Liver (tissue), 9 donors: ENCODE measurements around the gene COG2. TPM values are rescaled to one million over a fixed set of nuclear protein-coding genes. Genes with fewer than 3 reads are reported as not detected.
A peak's percentile ranks its signal among the peaks of the same experiment; 100 is the strongest.
"Not testable (repeated sequence)": the region's sequence is repeated elsewhere in the genome, so short reads cannot be mapped to it uniquely, and the experiment has no call there.

ENCODE experiments used
- DNase-seq: peaks from one replicate; pipeline ENCODE4 v3.0.0-alpha.2; 2017; ENCODE audit warnings: low spot score
- H3K27ac ChIP-seq, 2 donors: one replicate each; pipeline ENCODE4 v1.7.0; 2013; ENCODE audit warnings: inconsistent platforms in 2 of 2, low read length in 2 of 2, control low read depth in 1 of 2, low read depth in 1 of 2, mild to moderate bottlenecking in 1 of 2
- H3K27me3 ChIP-seq, 4 donors: one replicate each; pipeline versions ENCODE4 v1.6.1 to v1.7.0; 2013; ENCODE audit warnings: low read length in 3 of 4, inconsistent platforms in 1 of 4, mild to moderate bottlenecking in 1 of 4, moderate library complexity in 1 of 4; ENCODE audit not compliant: control insufficient read depth in 4 of 4, insufficient read depth in 4 of 4
- H3K36me3 ChIP-seq, 4 donors: one replicate each; pipeline versions ENCODE4 v1.6.1 to v1.7.0; 2013; ENCODE audit warnings: low read length in 3 of 4, mild to moderate bottlenecking in 3 of 4, low read depth in 1 of 4, moderate library complexity in 1 of 4; ENCODE audit not compliant: control insufficient read depth in 4 of 4, insufficient read depth in 3 of 4
- H3K4me1 ChIP-seq, 4 donors: one replicate each; pipeline versions ENCODE4 v1.6.1 to v1.7.0; 2013; ENCODE audit warnings: low read length in 3 of 4, mild to moderate bottlenecking in 3 of 4, moderate library complexity in 1 of 4; ENCODE audit not compliant: control insufficient read depth in 4 of 4, insufficient read depth in 4 of 4
- H3K4me3 ChIP-seq, 3 donors: one replicate each; pipeline versions ENCODE4 v1.6.1 to v1.7.0; 2013; ENCODE audit warnings: low read length in 3 of 3, control low read depth in 1 of 3, low read depth in 1 of 3, mild to moderate bottlenecking in 1 of 3
- H3K9ac ChIP-seq, 2 donors: one replicate each; pipeline ENCODE4 v1.7.0; 2013; ENCODE audit warnings: low read length in 2 of 2, mild to moderate bottlenecking in 2 of 2, moderate library complexity in 2 of 2, control low read depth in 1 of 2, low read depth in 1 of 2
- H3K9me3 ChIP-seq, 4 donors: one replicate each; pipeline versions ENCODE4 v1.6.1 to v1.7.0; 2013; ENCODE audit warnings: low read length in 3 of 4; ENCODE audit not compliant: control insufficient read depth in 4 of 4
- ATF3 ChIP-seq: IDR thresholded peaks from 2 replicates; pipeline ENCODE4 v1.6.1; 2016; ENCODE audit warnings: antibody characterized with exemption
- CTCF ChIP-seq: fragments of 150-350 bp; IDR thresholded peaks from 2 replicates; pipeline ENCODE4 v1.5.1; 2017; ENCODE audit warnings: improper control_type of control experiment, low read depth, low read length; ENCODE audit not compliant: missing input control
- EGR1 ChIP-seq, 2 donors: IDR thresholded peaks; 2 replicates each; pipeline ENCODE4 v1.6.1; 2016 to 2018; ENCODE audit warnings: antibody characterized with exemption in 2 of 2, low read depth in 2 of 2
- FOXA2 ChIP-seq: IDR thresholded peaks from 2 replicates; pipeline ENCODE4 v1.6.1; 2016; ENCODE audit warnings: antibody characterized with exemption
- HNF4A ChIP-seq, 2 donors: conservative IDR thresholded peaks; 2 replicates each; pipeline ENCODE4 v1.6.1; 2016; ENCODE audit warnings: antibody characterized with exemption in 2 of 2, mild to moderate bottlenecking in 2 of 2
- HNF4G ChIP-seq: IDR thresholded peaks from 2 replicates; pipeline ENCODE4 v1.6.1; 2016; ENCODE audit warnings: antibody characterized with exemption
- JUND ChIP-seq, 2 donors: IDR thresholded peaks; 2 replicates each; pipeline ENCODE4 v1.6.1; 2016; ENCODE audit warnings: antibody characterized with exemption in 2 of 2
- NR2F2 ChIP-seq: IDR thresholded peaks from 2 replicates; pipeline ENCODE4 v1.6.1; 2016; ENCODE audit warnings: antibody characterized with exemption
- RAD21 ChIP-seq, 2 donors: IDR thresholded peaks; 2 replicates each; pipeline ENCODE4 v1.6.1; 2016; ENCODE audit warnings: antibody characterized with exemption in 2 of 2, mild to moderate bottlenecking in 2 of 2
- RXRA ChIP-seq, 2 donors: IDR thresholded peaks; 2 replicates each; pipeline ENCODE4 v1.6.1; 2017 to 2018; ENCODE audit warnings: antibody characterized with exemption in 2 of 2, mild to moderate bottlenecking in 1 of 2
- SP1 ChIP-seq: IDR thresholded peaks from 2 replicates; pipeline ENCODE4 v1.6.1; 2018; ENCODE audit warnings: antibody characterized with exemption, mild to moderate bottlenecking
- YY1 ChIP-seq: IDR thresholded peaks from 2 replicates; pipeline ENCODE4 v1.6.1; 2016; ENCODE audit warnings: antibody characterized with exemption, mild to moderate bottlenecking
- WGBS: extraction: QIAGEN DNeasy Blood & Tissue Kit; methylation state at CpG from one replicate; pipeline ENCODE4 v1.1.7; 2013; 5-methylcytosine and 5-hydroxymethylcytosine counted together
- polyA plus RNA-seq, 2 donors: library from polyadenylated mRNA; stranded (reverse) in 1 of 2; unstranded in 1 of 2; fragments of 200-250 nt in 1 of 2; fragments of >200 nt in 1 of 2; fragmentation: Nextera tagmentation in 1 of 2; extraction: Ambion mirVana in 1 of 2; gene quantifications; one replicate each; pipeline versions ENCODE4 v1.2.1 to v1.2.3, GENCODE V29; 2013 to 2015
- total RNA-seq, 2 donors: library from RNA; depleted of rRNA; stranded (reverse); fragments of >200 nt; gene quantifications; one replicate each; pipeline ENCODE4 v1.2.3, GENCODE V29; 2014
- donor health status: healthy.
- donor health status: healthy.
- donor health status: healthy.
- donor health status: healthy.
- donor health status: healthy.

Gene COG2
- total and polyA plus RNA-seq, 4 donors: 6.4 to 16.1 (median 14.3) TPM

DNA sequence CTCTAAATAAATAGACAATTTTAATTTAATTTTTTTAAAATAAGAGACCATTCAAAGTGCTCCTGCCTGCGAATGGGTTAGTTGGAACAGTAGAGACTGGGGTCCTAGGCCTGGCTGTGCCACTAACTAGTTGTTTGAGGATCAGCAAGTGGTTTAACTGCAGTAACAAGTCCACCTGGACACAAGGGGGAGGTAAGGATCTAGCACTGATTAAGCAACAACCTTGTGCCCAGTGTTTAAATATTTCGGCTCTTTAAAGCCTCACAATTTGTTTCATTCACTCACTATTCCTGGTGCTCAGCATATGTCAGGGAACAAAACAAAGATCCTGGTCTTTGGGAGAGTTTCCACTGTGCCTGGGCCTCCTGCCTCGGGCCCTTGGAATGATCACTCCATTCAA lies 73.2 kb downstream of the COG2 start:
- Histone ChIP-seq H3K27me3 (no peaks in the 10 kb centered on the region), H3K4me1 (peaks cover 3 to 49% (median 35%) of the 10 kb centered on the region in 4 donors), H3K9ac (peak overlapping the region; percentile 28 to 66), H3K36me3 (no peaks in the 10 kb centered on the region), H3K9me3 (no peaks in the 10 kb centered on the region), H3K27ac (peak overlapping the region in 1 of 2 donors; percentile 76), H3K4me3 (no peak overlapping the region)
- TF ChIP-seq RAD21 (IDR thresholded peaks at IDR 0.05) (peak; percentile 69 to 83), FOXA2 (peak; percentile 6), JUND (IDR thresholded peaks at IDR 0.05) (no peak), CTCF (peak; percentile 43), HNF4A (conservative IDR thresholded peaks at IDR 0.05) (peak; percentile 8 to 18), RXRA (IDR thresholded peaks at IDR 0.05) (peak in 1 of 2 donors; percentile 35), YY1 (no peak)
- DNase-seq: no peak
- 45% methylated on average over 3 of the region's 3 CpGs for WGBS

DNA sequence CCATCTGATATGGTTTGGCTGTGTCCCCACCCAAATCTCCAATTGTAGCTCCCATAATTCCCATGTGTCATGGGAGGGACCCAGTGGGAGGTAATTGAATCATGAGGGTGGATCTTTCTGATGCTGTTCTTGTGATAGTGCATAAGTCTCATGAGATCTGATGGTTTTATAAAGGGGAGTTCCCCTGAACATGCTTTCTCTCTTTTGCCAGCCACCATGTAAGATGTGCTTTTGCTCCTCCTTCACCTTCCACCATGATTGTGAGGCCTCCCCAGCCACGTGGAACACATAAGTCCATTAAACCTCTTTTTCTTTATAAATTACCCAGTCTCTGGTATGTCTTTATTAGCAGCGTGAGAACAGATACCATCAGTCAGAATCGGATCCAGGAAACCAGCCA lies 74.2 kb downstream of the COG2 start:
- not testable (repeated sequence) for H3K27me3 ChIP-seq, H3K36me3 ChIP-seq, H3K4me3 ChIP-seq, H3K9ac ChIP-seq, H3K9me3 ChIP-seq, DNase-seq, H3K27ac ChIP-seq
- WGBS: 77% methylated on average over 3 of the region's 3 CpGs
- H3K4me1 ChIP-seq: peaks cover 3 to 39% (median 26%) of the 10 kb centered on the region in 4 donors

DNA sequence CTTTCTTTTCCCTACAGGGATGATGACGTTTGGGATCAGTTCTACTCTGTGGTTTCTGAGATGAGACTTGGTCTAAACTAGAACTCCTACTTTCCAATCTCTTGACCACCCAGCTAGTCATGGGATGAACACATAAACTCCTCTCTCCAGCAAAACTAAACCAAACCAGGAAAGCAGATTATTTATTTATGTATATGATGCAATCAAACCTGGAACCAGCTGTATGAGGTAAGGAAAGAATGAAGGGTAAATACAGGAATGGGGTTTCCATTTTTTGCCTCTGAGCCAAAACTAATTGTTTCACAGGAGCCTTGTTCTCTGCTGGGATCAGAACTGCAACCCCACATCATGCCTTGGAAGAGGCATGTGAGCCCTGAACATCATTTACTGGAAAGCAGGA lies 75.0 kb downstream of the COG2 start:
- TF ChIP-seq RXRA (IDR thresholded peaks at IDR 0.05) (peak; percentile 42 to 59), RAD21 (IDR thresholded peaks at IDR 0.05) (peak in 1 of 2 donors; percentile 28), ATF3 (peak; percentile 41), YY1 (peak; percentile 33), EGR1 (IDR thresholded peaks at IDR 0.05; ENCODE audit: low read depth in 2 of 2) (no peak), JUND (IDR thresholded peaks at IDR 0.05) (peak in 1 of 2 donors; percentile 67), HNF4A (conservative IDR thresholded peaks at IDR 0.05) (peak; percentile 15 to 31), HNF4G (no peak), NR2F2 (no peak), SP1 (peak; percentile 24)
- WGBS: 86% methylated on average over 1 of the region's 1 CpG
- Histone ChIP-seq H3K4me1 (peaks cover 3 to 31% (median 20%) of the 10 kb centered on the region in 4 donors), H3K9ac (no peak overlapping the region), H3K27ac (no peak overlapping the region), H3K4me3 (no peak overlapping the region), H3K36me3 (no peaks in the 10 kb centered on the region), H3K27me3 (no peaks in the 10 kb centered on the region), H3K9me3 (peaks cover 0 to 6% (median 0%) of the 10 kb centered on the region in 4 donors)
- no peak for DNase-seq

DNA sequence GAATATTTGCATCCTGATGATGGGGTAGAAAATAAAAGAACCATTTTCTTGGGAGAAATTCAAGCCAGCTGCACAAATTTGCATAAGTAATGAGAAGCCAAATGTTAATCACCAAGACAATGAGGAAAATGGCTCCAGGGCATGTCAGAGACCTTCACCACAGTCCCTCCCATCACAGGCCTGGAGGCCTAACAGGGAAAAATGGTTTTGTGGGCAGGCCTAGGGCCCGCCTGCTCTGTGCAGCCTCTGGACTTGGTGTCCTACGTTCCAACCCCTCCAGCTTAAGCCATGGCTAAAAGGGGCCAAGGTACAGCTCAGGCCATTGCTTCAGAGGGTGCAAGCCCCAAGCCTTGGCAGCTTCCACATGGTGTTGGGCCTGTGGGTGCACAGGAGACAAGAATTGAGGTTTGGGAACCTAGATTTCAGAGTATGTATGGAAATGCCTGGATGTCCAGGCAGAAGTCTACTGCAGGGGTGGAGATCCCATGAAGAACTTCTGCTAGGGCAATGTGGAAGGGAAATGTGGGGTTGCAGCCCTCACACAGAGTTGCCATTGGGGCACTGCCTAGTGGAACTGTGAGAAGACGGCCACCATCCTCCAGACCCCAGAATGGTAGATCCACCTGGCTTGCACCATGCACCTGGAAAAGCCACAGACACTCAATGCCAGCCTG lies 79.7 kb downstream of the COG2 start:
- DNase-seq, H3K27me3 ChIP-seq, H3K27ac ChIP-seq, H3K36me3 ChIP-seq, H3K9ac ChIP-seq, H3K4me3 ChIP-seq: not testable (repeated sequence)
- H3K9me3 ChIP-seq: peaks cover 0 to 12% (median 0%) of the 10 kb centered on the region in 4 donors
- 95% methylated on average over 3 of the region's 3 CpGs for WGBS
- H3K4me1 ChIP-seq: peaks cover 1 to 23% (median 19%) of the 10 kb centered on the region in 4 donors
